Activated gamma-delta T cell treated with anti-CD3 and anti-CD28 coated beads, Interleukin-2, amount 50 U/mL, for 16 hours (primary cell): ENCODE results near the gene NID2.

Experiments
- DNase-seq: peaks from one replicate; pipeline ENCODE4 v3.0.0-alpha.2; 2020; ENCODE audit warnings: low read depth

Gene NID2

GRCh38 chr14:51957950-51958349 is 110.9 kb downstream of the NID2 start:
- no peak for DNase-seq
